Fibroblast of lung (primary cell): ENCODE data around the gene HACL1.

Experiments
- EZH2 ChIP-seq: IDR thresholded peaks from 2 replicates; pipeline ENCODE4 v1.5.1; 2012; ENCODE audit warnings: low read length, control low read depth, mild to moderate bottlenecking; ENCODE audit errors: missing control alignments
- TF ChIP-seq, protein P1 (sequence below), 2 donors: IDR thresholded peaks in 1 of 2; conservative IDR thresholded peaks in 1 of 2; 1 replicate in 1 of 2; 2 replicates in 1 of 2; pipeline ENCODE4 v1.5.1; 2011 to 2012; ENCODE audit warnings: low read length in 2 of 2, control low read depth in 1 of 2, inconsistent platforms in 1 of 2, low read depth in 1 of 2, mild to moderate bottlenecking in 1 of 2

DNA sequence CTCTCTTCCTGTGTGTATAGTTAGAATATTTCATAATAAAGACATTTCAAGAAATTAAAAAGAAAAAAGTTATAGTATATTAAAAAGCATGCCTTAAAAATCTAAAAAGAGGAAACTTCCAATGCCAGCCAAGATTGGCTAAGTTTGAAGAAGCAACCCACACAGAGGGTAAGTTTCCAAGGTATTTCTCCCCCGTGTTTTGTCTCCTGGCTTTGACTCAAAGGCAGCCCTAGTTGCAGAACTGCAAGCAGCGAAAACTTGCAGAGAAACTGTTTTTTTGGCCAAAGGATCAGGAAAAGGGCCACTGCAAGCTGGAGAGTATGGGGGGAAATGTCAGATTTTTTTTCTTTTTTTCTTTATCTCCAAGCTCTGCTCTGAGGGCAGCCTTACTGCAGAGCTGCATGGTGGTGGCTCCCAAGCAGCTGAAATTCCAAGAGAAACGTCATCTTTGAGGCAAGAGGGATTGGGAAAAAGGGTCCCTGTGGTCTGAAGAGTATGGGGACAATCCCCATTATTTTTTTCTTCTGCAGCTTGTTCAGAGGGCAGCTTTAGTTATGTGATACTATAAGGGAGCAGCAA, 23.0 kb downstream of the HACL1 start:
- TF ChIP-seq EZH2, result no peak
- TF ChIP-seq, protein P1, sequence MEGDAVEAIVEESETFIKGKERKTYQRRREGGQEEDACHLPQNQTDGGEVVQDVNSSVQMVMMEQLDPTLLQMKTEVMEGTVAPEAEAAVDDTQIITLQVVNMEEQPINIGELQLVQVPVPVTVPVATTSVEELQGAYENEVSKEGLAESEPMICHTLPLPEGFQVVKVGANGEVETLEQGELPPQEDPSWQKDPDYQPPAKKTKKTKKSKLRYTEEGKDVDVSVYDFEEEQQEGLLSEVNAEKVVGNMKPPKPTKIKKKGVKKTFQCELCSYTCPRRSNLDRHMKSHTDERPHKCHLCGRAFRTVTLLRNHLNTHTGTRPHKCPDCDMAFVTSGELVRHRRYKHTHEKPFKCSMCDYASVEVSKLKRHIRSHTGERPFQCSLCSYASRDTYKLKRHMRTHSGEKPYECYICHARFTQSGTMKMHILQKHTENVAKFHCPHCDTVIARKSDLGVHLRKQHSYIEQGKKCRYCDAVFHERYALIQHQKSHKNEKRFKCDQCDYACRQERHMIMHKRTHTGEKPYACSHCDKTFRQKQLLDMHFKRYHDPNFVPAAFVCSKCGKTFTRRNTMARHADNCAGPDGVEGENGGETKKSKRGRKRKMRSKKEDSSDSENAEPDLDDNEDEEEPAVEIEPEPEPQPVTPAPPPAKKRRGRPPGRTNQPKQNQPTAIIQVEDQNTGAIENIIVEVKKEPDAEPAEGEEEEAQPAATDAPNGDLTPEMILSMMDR (conservative IDR thresholded peaks at IDR 0.05 in 1 of 2, IDR thresholded peaks at IDR 0.05 in 1 of 2; ENCODE audit: low read depth in 1 of 2, low read length in 2 of 2), result no peak
